SU-DHL-6 (cell line): ENCODE results near the gene BCL7C.

Experiments
- H2AFZ ChIP-seq: fragments of 200-600 bp; sonication (generic); 2 replicates; pipeline ENCODE4 v1.6.1; 2014; ENCODE audit warnings: low read depth, mild to moderate bottlenecking, moderate library complexity, mixed read lengths, antibody characterized with exemption, low read length; ENCODE audit not compliant: severe bottlenecking
- H3F3A ChIP-seq: fragments of 200-600 bp; shearing (Covaris generic); 2 replicates; pipeline ENCODE4 v1.6.0; 2016; ENCODE audit warnings: antibody characterized with exemption, mild to moderate bottlenecking; ENCODE audit not compliant: insufficient read depth
- H3K27ac ChIP-seq: fragments of 200-600 bp; sonication (generic); 2 replicates; pipeline ENCODE4 v1.5.1; 2016; ENCODE audit warnings: low read depth, mild to moderate bottlenecking, low read length, moderate library complexity, mixed read lengths
- H3K27me3 ChIP-seq: fragments of 200-600 bp; sonication (generic), shearing (Covaris generic); 2 replicates; pipeline ENCODE4 v1.6.0; 2014; ENCODE audit warnings: mild to moderate bottlenecking, low read length
- H3K36me3 ChIP-seq: fragments of 200-600 bp; sonication (generic); 2 replicates; pipeline ENCODE4 v1.6.1; 2014; ENCODE audit warnings: mild to moderate bottlenecking, low read length, mixed read lengths
- H3K4me2 ChIP-seq: fragments of 300-600, 200-600 bp; shearing (Covaris generic), sonication (generic); 2 replicates; pipeline ENCODE4 v1.6.0; 2014; ENCODE audit warnings: low read length, low read depth, mild to moderate bottlenecking; ENCODE audit not compliant: poor library complexity, severe bottlenecking
- H3K4me3 ChIP-seq: fragments of 200-600 bp; sonication (generic); 2 replicates; pipeline ENCODE4 v1.5.1; 2014; ENCODE audit warnings: antibody characterized with exemption, low read length, mild to moderate bottlenecking, mixed read lengths; ENCODE audit not compliant: insufficient read depth, poor library complexity, severe bottlenecking
- H3K79me2 ChIP-seq: fragments of 200-600 bp; sonication (generic); 2 replicates; pipeline ENCODE4 v1.6.1; 2014; ENCODE audit warnings: mild to moderate bottlenecking, low read length, moderate library complexity; ENCODE audit not compliant: insufficient read depth
- H3K9ac ChIP-seq: fragments of 200-600 bp; sonication (generic); 2 replicates; pipeline ENCODE4 v1.7.0; 2014; ENCODE audit warnings: mild to moderate bottlenecking, low read length
- H3K9me2 ChIP-seq: fragments of 200-600 bp; sonication (generic); replicated peaks from 2 replicates; pipeline ENCODE4 v1.6.1; 2014; ENCODE audit warnings: low read length; ENCODE audit not compliant: insufficient read depth
- H3K9me3 ChIP-seq: fragments of 200-600 bp; sonication (generic); 2 replicates; pipeline ENCODE4 v1.6.1; 2014; ENCODE audit warnings: low read length, mixed read lengths; ENCODE audit not compliant: insufficient read depth
- H4K20me1 ChIP-seq: fragments of 200-600 bp; sonication (generic); 2 replicates; pipeline ENCODE4 v1.6.1; 2014; ENCODE audit warnings: low read depth, mild to moderate bottlenecking, antibody characterized with exemption, low read length, moderate library complexity, mixed read lengths
- EZH2phosphoT487 ChIP-seq: fragments of 200-600 bp; sonication (generic), shearing (Covaris generic); conservative IDR thresholded peaks from 2 replicates; pipeline ENCODE4 v1.6.1; 2018; ENCODE audit warnings: mild to moderate bottlenecking, antibody characterized with exemption, low read length, moderate library complexity, mixed read lengths
- TF ChIP-seq, protein P1 (sequence below): fragments of 200-600 bp; sonication (generic); IDR thresholded peaks from one replicate; pipeline ENCODE4 v1.5.1; 2017; ENCODE audit warnings: antibody characterized with exemption, mild to moderate bottlenecking, low read length, moderate library complexity; ENCODE audit not compliant: insufficient read depth, poor library complexity, severe bottlenecking

The BCL7C gene

DNA sequence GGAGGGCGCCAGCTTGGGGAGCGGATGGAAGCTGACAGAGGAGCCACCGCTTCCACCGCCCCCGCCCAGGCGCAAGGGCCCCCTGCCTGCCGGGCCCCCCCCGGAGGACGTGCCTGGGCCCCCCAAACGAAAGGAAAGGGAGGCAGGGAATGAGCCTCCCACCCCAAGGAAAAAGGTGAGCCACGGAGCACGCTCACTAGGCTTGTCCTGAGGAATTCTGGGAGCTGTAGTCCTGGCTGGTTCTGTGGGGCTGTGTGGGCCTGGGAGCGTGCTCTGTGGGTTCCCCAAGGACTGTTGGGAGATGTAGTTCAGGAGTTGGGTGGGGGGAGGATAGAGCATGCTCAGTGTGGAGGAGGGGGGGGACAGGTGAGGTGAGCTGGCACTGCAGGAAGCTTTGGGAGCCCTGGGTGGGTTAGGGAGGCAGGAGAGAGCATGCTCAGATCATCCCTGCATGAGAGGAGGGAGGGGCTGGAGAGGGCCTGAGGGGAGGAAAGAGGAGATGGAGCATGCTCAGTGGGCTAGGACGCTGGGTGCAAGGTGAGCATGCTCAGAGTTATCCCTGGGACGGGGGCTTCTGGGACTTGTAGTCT is 34.0 kb upstream of the BCL7C start:
- no peak overlapping the region for H3K9ac ChIP-seq
- 0 out of 2 replicates have a peak, but pooled peaks cover 3% of the 10 kb centered on the region for H3F3A ChIP-seq
- H3K27ac ChIP-seq, result no peak overlapping the region
- H3K4me3 ChIP-seq, result no peak overlapping the region
- H3K9me3 ChIP-seq, result no peaks in the 10 kb centered on the region
- TF ChIP-seq, protein P1, sequence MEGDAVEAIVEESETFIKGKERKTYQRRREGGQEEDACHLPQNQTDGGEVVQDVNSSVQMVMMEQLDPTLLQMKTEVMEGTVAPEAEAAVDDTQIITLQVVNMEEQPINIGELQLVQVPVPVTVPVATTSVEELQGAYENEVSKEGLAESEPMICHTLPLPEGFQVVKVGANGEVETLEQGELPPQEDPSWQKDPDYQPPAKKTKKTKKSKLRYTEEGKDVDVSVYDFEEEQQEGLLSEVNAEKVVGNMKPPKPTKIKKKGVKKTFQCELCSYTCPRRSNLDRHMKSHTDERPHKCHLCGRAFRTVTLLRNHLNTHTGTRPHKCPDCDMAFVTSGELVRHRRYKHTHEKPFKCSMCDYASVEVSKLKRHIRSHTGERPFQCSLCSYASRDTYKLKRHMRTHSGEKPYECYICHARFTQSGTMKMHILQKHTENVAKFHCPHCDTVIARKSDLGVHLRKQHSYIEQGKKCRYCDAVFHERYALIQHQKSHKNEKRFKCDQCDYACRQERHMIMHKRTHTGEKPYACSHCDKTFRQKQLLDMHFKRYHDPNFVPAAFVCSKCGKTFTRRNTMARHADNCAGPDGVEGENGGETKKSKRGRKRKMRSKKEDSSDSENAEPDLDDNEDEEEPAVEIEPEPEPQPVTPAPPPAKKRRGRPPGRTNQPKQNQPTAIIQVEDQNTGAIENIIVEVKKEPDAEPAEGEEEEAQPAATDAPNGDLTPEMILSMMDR, result no peak
- TF ChIP-seq EZH2phosphoT487, result no peak
- H3K4me2 ChIP-seq, result no peak overlapping the region
- no peak overlapping the region for H2AFZ ChIP-seq
- no peaks in the 10 kb centered on the region for H4K20me1 ChIP-seq
- no peaks in the 10 kb centered on the region for H3K36me3 ChIP-seq
- H3K27me3 ChIP-seq, result no peaks in the 10 kb centered on the region
- no peaks in the 10 kb centered on the region for H3K79me2 ChIP-seq
- no peaks in the 10 kb centered on the region for H3K9me2 ChIP-seq

GRCh38 chr16:30926937-30927788 is 33.3 kb upstream of the BCL7C start:
- TF ChIP-seq, protein P1, result no peak
- no peak for TF ChIP-seq EZH2phosphoT487
- Histone ChIP-seq H3K9me2 (no peaks in the 10 kb centered on the region), H3K9me3 (no peaks in the 10 kb centered on the region), H3F3A (0 out of 2 replicates have a peak, but pooled peaks cover 3% of the 10 kb centered on the region), H2AFZ (no peak overlapping the region), H3K36me3 (no peaks in the 10 kb centered on the region), H3K4me2 (no peak overlapping the region), H3K27me3 (no peaks in the 10 kb centered on the region), H3K9ac (no peak overlapping the region), H3K4me3 (no peak overlapping the region), H3K79me2 (no peaks in the 10 kb centered on the region), H4K20me1 (no peaks in the 10 kb centered on the region), H3K27ac (no peak overlapping the region)

DNA sequence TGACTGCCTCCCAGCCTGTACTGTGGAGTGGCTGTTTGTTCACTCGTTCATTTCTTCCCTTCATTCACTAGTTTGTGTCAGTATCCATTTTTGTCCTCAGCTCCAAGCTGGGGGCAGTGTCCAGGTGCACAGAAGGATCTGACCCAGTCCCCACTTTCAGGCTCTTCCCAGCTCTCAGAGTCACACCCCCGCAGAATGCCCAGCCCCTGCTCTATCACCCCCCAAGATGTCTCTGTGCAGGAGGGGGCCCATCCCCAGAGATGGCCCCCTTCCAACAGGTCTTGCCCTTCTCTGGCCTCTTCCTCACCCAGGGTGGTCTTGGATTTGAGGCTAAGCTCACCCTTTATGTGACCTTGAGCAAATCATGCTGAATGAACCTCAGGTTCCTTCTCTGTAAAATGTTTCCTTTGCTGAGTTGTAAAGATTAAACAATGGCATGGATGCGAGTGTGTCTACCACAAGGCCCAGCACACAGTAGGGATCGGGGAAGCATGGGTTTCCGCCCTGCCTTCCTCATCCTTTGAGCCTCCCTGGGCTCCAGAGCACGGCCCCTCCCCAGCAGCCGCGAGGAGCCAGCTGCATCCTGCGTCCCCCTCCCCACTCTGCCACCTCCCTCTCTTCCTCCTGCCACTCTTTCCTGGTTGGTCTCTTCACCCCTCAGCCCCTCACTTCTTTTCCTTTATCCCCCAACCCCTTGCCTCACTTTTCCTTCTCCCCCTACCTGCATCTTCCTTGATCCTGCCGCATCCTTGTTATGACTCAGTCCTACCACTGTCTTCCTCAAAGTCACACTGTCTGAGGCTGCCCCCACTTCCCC is 32.3 kb upstream of the BCL7C start:
- H3K4me3 ChIP-seq, result no peak overlapping the region
- no peak overlapping the region for H3K4me2 ChIP-seq
- no peaks in the 10 kb centered on the region for H3K9me3 ChIP-seq
- no peaks in the 10 kb centered on the region for H3K9me2 ChIP-seq
- H3K27me3 ChIP-seq, result no peaks in the 10 kb centered on the region
- no peaks in the 10 kb centered on the region for H4K20me1 ChIP-seq
- H3K9ac ChIP-seq, result no peak overlapping the region
- H3K36me3 ChIP-seq, result no peaks in the 10 kb centered on the region
- no peak overlapping the region for H3K27ac ChIP-seq
- 0 out of 2 replicates have a peak, but pooled peaks cover 3% of the 10 kb centered on the region for H3F3A ChIP-seq
- H2AFZ ChIP-seq, result no peak overlapping the region
- no peaks in the 10 kb centered on the region for H3K79me2 ChIP-seq
- TF ChIP-seq, protein P1, result no peak
- TF ChIP-seq EZH2phosphoT487, result no peak
